Ovary (tissue), 9 donors: ENCODE results near the gene PPDPF. TPM values are rescaled to one million over a fixed set of nuclear protein-coding genes. Genes with fewer than 3 reads are reported as not detected.

ENCODE experiments used
- DNase-seq, 5 donors: peaks; one replicate each; pipeline ENCODE4 v3.0.0-alpha.2; 2019 to 2020
- H3K27ac ChIP-seq, 2 donors: fragments of 200-600 bp; one replicate each; pipeline versions ENCODE4 v1.5.1 to v1.8.0; 2019 to 2022
- H3K27me3 ChIP-seq: fragments of 200-600 bp; one replicate; pipeline ENCODE4 v1.8.0; 2022
- H3K36me3 ChIP-seq: fragments of 200-600 bp; sonication (generic); one replicate; pipeline ENCODE4 v1.5.1; 2019
- H3K4me1 ChIP-seq: one replicate; pipeline ENCODE4 v1.8.1; 2013; ENCODE audit warnings: mild to moderate bottlenecking, moderate library complexity; ENCODE audit not compliant: insufficient read depth
- H3K4me3 ChIP-seq: fragments of 200-600 bp; sonication (generic); one replicate; pipeline ENCODE4 v1.5.1; 2017
- H3K9me3 ChIP-seq, 2 donors: fragments of 200-600 bp in 1 of 2; sonication (generic) in 1 of 2; one replicate each; pipeline versions ENCODE4 v1.5.1 to v1.8.1; 2013 to 2019; ENCODE audit warnings: mild to moderate bottlenecking in 1 of 2, moderate library complexity in 1 of 2
- CTCF ChIP-seq, 3 donors: fragments of 450-650 bp in 2 of 3; fragments of 200-600 bp in 1 of 3; IDR thresholded peaks; one replicate each; pipeline versions ENCODE4 v1.5.1 to v1.8.0; 2016 to 2022; ENCODE audit warnings: antibody characterized with exemption in 3 of 3, mild to moderate bottlenecking in 1 of 3
- EP300 ChIP-seq: sonication (generic); formaldehyde crosslinking; IDR thresholded peaks from one replicate; pipeline ENCODE4 v1.6.1; 2017; ENCODE audit warnings: antibody characterized with exemption
- POLR2A ChIP-seq: fragments of 450-650 bp; IDR thresholded peaks from one replicate; pipeline ENCODE4 v1.6.1; 2017; ENCODE audit warnings: antibody characterized with exemption, mild to moderate bottlenecking, moderate library complexity
- WGBS, 3 donors: extraction: QIAGEN DNeasy Blood & Tissue Kit in 1 of 3; methylation state at CpG; one replicate each; pipeline versions ENCODE4 v1.1.5 to v1.1.7; 2013 to 2017; 5-methylcytosine and 5-hydroxymethylcytosine counted together
- intact Hi-C, 4 donors: fragments of 100-400 bp; cut with DNase I; formaldehyde crosslinking; loops; one replicate each; pipeline versions ENCODE4 v1.11.0 to v1.15.1; 2022 to 2023
- polyA plus RNA-seq, 2 donors: library from polyadenylated mRNA; stranded (reverse); fragments of 200-250 nt in 1 of 2; fragments of 350-450 nt in 1 of 2; fragmentation: Illumina TruSeq in 1 of 2; extraction: RNeasy Lipid Tissue Mini Kit (QIAGEN cat#74804) in 1 of 2; gene quantifications; one replicate each; pipeline ENCODE4 v1.2.3, GENCODE V29; 2013 to 2014
- total RNA-seq, 7 donors: library from RNA; depleted of rRNA in 2 of 7; stranded (reverse); fragments of >200 nt in 2 of 7; fragmentation: NEBNext Ultra II Directional in 3 of 7; extraction: Animal tissue kit (Norgen Biotek cat#: 25700) in 3 of 7; gene quantifications; one replicate each; pipeline versions ENCODE4 v1.1.0 to v1.2.4, GENCODE V29; 2016 to 2023
- donor health status: DM: no; HTN: no; CAD: no; lungs with moderate emphysema.
- donor health status: DM: no; HTN: no; CAD: no.
- donor health status: Bipolar disorder and iron deficiency.
- donor health status: DM: yes; HTN: yes; CAD: no.
- donor health status: DM: no; HTN: no; CAD: no.
- donor health status: DM: yes; HTN: yes; CAD: no.

The PPDPF gene
- total and polyA plus RNA-seq, 9 donors: 4.9 to 315 (median 201) TPM

- Histone ChIP-seq H3K9me3 (no peaks in the 10 kb centered on the region), H3K36me3 (no peaks in the 10 kb centered on the region), H3K27me3 (no peaks in the 10 kb centered on the region), H3K4me3 (no peak overlapping the region), H3K27ac (no peak overlapping the region), H3K4me1 (no peaks in the 10 kb centered on the region)
- 88 to 89% (median 88%) methylated on average over 44 to 46 of the region's 46 CpGs for WGBS, 3 donors
- DNase-seq: no peak
- no peak for TF ChIP-seq CTCF (IDR thresholded peaks at IDR 0.05)
- TF ChIP-seq POLR2A: no peak
- no peak for TF ChIP-seq EP300
- intact Hi-C loops: no loop called here
Observed at GRCh38 chr20:63566395-63567135, 46.0 kb downstream of the PPDPF start.

GRCh38 chr20:63567136-63567385, 46.5 kb downstream of the PPDPF start:
- H3K9me3 ChIP-seq: no peaks in the 10 kb centered on the region
- DNase-seq: no peak
- no peaks in the 10 kb centered on the region for H3K4me1 ChIP-seq
- no peak overlapping the region for H3K27ac ChIP-seq
- 94 to 97% (median 95%) methylated on average over 22 of the region's 22 CpGs for WGBS, 3 donors
- H3K4me3 ChIP-seq: no peak overlapping the region
- H3K27me3 ChIP-seq: no peaks in the 10 kb centered on the region
- intact Hi-C loops: no loop called here
- no peaks in the 10 kb centered on the region for H3K36me3 ChIP-seq
- TF ChIP-seq EP300: no peak
- no peak for TF ChIP-seq POLR2A
- no peak for TF ChIP-seq CTCF (IDR thresholded peaks at IDR 0.05)

- WGBS, 3 donors: 82 to 89% (median 82%) methylated on average over 31 to 37 of the region's 37 CpGs
- Histone ChIP-seq H3K4me3 (no peak overlapping the region), H3K36me3 (no peaks in the 10 kb centered on the region), H3K27ac (no peak overlapping the region), H3K27me3 (no peaks in the 10 kb centered on the region), H3K4me1 (no peaks in the 10 kb centered on the region), H3K9me3 (no peaks in the 10 kb centered on the region)
- no peak for DNase-seq
- intact Hi-C loops: no loop called here
- no peak for TF ChIP-seq POLR2A
- TF ChIP-seq CTCF (IDR thresholded peaks at IDR 0.05): no peak
- TF ChIP-seq EP300: no peak
Observed at GRCh38 chr20:63567386-63568169, 47.0 kb downstream of the PPDPF start.

GRCh38 chr20:63568170-63568981, 47.8 kb downstream of the PPDPF start:
- Histone ChIP-seq H3K4me1 (peaks cover 5% of the 10 kb centered on the region), H3K27ac (no peak overlapping the region), H3K9me3 (no peaks in the 10 kb centered on the region), H3K36me3 (no peaks in the 10 kb centered on the region), H3K27me3 (no peaks in the 10 kb centered on the region), H3K4me3 (no peak overlapping the region)
- TF ChIP-seq POLR2A: no peak
- no peak for TF ChIP-seq CTCF (IDR thresholded peaks at IDR 0.05)
- DNase-seq: no peak
- intact Hi-C loops: no loop called here
- WGBS, 3 donors: 89 to 90% (median 89%) methylated on average over 34 to 43 of the region's 43 CpGs
